K562 (cell line): ENCODE data around the gene NRG3. TPM values are rescaled to one million over a fixed set of nuclear protein-coding genes. Genes with fewer than 3 reads are reported as not detected.

Experiments used
- HCFC1 ChIP-seq: IDR thresholded peaks from 2 replicates; pipeline ENCODE4 v1.6.1; 2012; ENCODE audit warnings: low read depth, low read length, improper control_type of control experiment
- HDAC3 ChIP-seq: fragments of 450-650 bp; IDR thresholded peaks from 2 replicates; pipeline ENCODE4 v1.6.1; 2018; ENCODE audit warnings: borderline replicate concordance, mild to moderate bottlenecking, moderate library complexity; ENCODE audit not compliant: partially characterized antibody
- polyA plus RNA-seq, 8 experiments: library from polyadenylated mRNA; depleted of rRNA in 4 of 8; stranded (reverse) in 5 of 8; unstranded in 3 of 8; fragments of >200 nt; fragmentation: Nextera tagmentation in 2 of 8; fragmentation: Illumina TruSeq in 1 of 8; extraction: Ambion mirVana in 2 of 8; extraction: Trizol in 1 of 8; gene quantifications; 2 replicates each; pipeline versions ENCODE4 v1.2.1 to v1.2.3, GENCODE V29; 2011 to 2014; ENCODE audit warnings: inconsistent platforms in 1 of 8, missing spikeins in 1 of 8
- total RNA-seq, 7 experiments: library from RNA; depleted of rRNA in 6 of 7; stranded (reverse); fragments of >200 nt in 6 of 7; fragmentation: Illumina TruSeq in 2 of 7; extraction: Trizol in 2 of 7; gene quantifications; 2 replicates each; pipeline versions ENCODE4 v1.2.1 to v1.2.3, GENCODE V29; 2011 to 2021; ENCODE audit warnings: low replicate concordance in 1 of 7
- TF ChIP-seq, protein P1 (sequence below): fragments of 250-450 bp; sonication (Bioruptor Pico); IDR thresholded peaks from 2 replicates; pipeline ENCODE4 v1.4.0; 2020; ENCODE audit warnings: mild to moderate bottlenecking
- TF ChIP-seq, protein P2 (sequence below): fragments of 250-450 bp; sonication (Bioruptor Pico); IDR thresholded peaks from 2 replicates; pipeline ENCODE4 v1.8.0; 2021; ENCODE audit warnings: borderline replicate concordance, mild to moderate bottlenecking, moderate library complexity; ENCODE audit not compliant: poor library complexity, severe bottlenecking
- TF ChIP-seq, protein P3 (sequence below): fragments of 450-650 bp; IDR thresholded peaks from 2 replicates; pipeline ENCODE4 v1.6.1; 2016; ENCODE audit warnings: mild to moderate bottlenecking, moderate library complexity

Gene NRG3
- total and polyA plus RNA-seq, 9 of the 15 experiments (the other 6 are each of a cell fraction or from before 2014, with no cell fraction given): not detected

DNA sequence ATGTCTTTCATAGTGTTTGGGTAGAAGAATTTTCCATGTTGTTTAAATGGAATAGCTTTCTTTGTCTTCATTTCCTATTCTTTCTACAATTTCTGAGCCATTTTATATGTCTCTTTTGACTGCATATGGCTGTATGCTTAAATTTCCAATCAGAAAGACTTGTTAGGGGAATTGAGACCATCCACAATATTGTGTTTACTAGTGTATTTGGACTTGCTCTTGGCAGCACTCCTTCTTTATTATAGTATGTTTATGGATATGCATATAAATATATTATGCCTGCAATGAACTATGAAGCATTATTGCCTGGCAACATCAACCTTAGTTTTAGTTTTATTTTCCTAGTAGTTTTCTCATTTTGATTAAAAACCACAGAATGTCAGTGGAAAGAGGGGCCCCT is 92.7 kb downstream of the NRG3 start (continued):
- TF ChIP-seq HCFC1 (no peak), HDAC3 (no peak)
- TF ChIP-seq, protein P1, sequence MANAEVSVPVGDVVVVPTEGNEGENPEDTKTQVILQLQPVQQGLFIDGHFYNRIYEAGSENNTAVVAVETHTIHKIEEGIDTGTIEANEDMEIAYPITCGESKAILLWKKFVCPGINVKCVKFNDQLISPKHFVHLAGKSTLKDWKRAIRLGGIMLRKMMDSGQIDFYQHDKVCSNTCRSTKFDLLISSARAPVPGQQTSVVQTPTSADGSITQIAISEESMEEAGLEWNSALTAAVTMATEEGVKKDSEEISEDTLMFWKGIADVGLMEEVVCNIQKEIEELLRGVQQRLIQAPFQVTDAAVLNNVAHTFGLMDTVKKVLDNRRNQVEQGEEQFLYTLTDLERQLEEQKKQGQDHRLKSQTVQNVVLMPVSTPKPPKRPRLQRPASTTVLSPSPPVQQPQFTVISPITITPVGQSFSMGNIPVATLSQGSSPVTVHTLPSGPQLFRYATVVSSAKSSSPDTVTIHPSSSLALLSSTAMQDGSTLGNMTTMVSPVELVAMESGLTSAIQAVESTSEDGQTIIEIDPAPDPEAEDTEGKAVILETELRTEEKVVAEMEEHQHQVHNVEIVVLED (CRISPR knock-in tag): no peak
- TF ChIP-seq, protein P2, sequence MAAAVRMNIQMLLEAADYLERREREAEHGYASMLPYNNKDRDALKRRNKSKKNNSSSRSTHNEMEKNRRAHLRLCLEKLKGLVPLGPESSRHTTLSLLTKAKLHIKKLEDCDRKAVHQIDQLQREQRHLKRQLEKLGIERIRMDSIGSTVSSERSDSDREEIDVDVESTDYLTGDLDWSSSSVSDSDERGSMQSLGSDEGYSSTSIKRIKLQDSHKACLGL (CRISPR knock-in tag): no peak
- TF ChIP-seq, protein P3, sequence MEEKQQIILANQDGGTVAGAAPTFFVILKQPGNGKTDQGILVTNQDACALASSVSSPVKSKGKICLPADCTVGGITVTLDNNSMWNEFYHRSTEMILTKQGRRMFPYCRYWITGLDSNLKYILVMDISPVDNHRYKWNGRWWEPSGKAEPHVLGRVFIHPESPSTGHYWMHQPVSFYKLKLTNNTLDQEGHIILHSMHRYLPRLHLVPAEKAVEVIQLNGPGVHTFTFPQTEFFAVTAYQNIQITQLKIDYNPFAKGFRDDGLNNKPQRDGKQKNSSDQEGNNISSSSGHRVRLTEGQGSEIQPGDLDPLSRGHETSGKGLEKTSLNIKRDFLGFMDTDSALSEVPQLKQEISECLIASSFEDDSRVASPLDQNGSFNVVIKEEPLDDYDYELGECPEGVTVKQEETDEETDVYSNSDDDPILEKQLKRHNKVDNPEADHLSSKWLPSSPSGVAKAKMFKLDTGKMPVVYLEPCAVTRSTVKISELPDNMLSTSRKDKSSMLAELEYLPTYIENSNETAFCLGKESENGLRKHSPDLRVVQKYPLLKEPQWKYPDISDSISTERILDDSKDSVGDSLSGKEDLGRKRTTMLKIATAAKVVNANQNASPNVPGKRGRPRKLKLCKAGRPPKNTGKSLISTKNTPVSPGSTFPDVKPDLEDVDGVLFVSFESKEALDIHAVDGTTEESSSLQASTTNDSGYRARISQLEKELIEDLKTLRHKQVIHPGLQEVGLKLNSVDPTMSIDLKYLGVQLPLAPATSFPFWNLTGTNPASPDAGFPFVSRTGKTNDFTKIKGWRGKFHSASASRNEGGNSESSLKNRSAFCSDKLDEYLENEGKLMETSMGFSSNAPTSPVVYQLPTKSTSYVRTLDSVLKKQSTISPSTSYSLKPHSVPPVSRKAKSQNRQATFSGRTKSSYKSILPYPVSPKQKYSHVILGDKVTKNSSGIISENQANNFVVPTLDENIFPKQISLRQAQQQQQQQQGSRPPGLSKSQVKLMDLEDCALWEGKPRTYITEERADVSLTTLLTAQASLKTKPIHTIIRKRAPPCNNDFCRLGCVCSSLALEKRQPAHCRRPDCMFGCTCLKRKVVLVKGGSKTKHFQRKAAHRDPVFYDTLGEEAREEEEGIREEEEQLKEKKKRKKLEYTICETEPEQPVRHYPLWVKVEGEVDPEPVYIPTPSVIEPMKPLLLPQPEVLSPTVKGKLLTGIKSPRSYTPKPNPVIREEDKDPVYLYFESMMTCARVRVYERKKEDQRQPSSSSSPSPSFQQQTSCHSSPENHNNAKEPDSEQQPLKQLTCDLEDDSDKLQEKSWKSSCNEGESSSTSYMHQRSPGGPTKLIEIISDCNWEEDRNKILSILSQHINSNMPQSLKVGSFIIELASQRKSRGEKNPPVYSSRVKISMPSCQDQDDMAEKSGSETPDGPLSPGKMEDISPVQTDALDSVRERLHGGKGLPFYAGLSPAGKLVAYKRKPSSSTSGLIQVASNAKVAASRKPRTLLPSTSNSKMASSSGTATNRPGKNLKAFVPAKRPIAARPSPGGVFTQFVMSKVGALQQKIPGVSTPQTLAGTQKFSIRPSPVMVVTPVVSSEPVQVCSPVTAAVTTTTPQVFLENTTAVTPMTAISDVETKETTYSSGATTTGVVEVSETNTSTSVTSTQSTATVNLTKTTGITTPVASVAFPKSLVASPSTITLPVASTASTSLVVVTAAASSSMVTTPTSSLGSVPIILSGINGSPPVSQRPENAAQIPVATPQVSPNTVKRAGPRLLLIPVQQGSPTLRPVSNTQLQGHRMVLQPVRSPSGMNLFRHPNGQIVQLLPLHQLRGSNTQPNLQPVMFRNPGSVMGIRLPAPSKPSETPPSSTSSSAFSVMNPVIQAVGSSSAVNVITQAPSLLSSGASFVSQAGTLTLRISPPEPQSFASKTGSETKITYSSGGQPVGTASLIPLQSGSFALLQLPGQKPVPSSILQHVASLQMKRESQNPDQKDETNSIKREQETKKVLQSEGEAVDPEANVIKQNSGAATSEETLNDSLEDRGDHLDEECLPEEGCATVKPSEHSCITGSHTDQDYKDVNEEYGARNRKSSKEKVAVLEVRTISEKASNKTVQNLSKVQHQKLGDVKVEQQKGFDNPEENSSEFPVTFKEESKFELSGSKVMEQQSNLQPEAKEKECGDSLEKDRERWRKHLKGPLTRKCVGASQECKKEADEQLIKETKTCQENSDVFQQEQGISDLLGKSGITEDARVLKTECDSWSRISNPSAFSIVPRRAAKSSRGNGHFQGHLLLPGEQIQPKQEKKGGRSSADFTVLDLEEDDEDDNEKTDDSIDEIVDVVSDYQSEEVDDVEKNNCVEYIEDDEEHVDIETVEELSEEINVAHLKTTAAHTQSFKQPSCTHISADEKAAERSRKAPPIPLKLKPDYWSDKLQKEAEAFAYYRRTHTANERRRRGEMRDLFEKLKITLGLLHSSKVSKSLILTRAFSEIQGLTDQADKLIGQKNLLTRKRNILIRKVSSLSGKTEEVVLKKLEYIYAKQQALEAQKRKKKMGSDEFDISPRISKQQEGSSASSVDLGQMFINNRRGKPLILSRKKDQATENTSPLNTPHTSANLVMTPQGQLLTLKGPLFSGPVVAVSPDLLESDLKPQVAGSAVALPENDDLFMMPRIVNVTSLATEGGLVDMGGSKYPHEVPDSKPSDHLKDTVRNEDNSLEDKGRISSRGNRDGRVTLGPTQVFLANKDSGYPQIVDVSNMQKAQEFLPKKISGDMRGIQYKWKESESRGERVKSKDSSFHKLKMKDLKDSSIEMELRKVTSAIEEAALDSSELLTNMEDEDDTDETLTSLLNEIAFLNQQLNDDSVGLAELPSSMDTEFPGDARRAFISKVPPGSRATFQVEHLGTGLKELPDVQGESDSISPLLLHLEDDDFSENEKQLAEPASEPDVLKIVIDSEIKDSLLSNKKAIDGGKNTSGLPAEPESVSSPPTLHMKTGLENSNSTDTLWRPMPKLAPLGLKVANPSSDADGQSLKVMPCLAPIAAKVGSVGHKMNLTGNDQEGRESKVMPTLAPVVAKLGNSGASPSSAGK: no peak
